HG03095 (cell line): ENCODE measurements around the gene KCNIP1.

Source experiments
- ATAC-seq: cut with Tn5 transposase; IDR thresholded peaks from one replicate; pipeline ENCODE4 v1.9.1; 2021; ENCODE audit warnings: moderate library complexity; ENCODE audit not compliant: unreplicated experiment

Gene KCNIP1

GRCh38 chr5:170562166-170562874 is 58.5 kb downstream of the KCNIP1 start:
- no peak for ATAC-seq

- no peak for ATAC-seq
Observed at GRCh38 chr5:170562875-170563228, 59.0 kb downstream of the KCNIP1 start.

GRCh38 chr5:170563824-170564567 is 60.2 kb downstream of the KCNIP1 start:
- no peak for ATAC-seq

GRCh38 chr5:170565072-170565471 is 61.3 kb downstream of the KCNIP1 start:
- ATAC-seq = no peak

GRCh38 chr5:170569101-170569500 is 65.3 kb downstream of the KCNIP1 start:
- ATAC-seq = no peak

- ATAC-seq = no peak
Observed at GRCh38 chr5:170570476-170570875, 66.7 kb downstream of the KCNIP1 start.

GRCh38 chr5:170571281-170571731 is 67.5 kb downstream of the KCNIP1 start:
- no peak for ATAC-seq

- ATAC-seq = peak; percentile 89
Observed at GRCh38 chr5:170571875-170572852, 68.3 kb downstream of the KCNIP1 start.

GRCh38 chr5:170573114-170573513 is 69.3 kb downstream of the KCNIP1 start:
- no peak for ATAC-seq

GRCh38 chr5:170573660-170574059 is 69.8 kb downstream of the KCNIP1 start:
- ATAC-seq = no peak

- no peak for ATAC-seq
Observed at GRCh38 chr5:170576602-170577535, 73.0 kb downstream of the KCNIP1 start.

GRCh38 chr5:170579601-170580000 is 75.8 kb downstream of the KCNIP1 start:
- no peak for ATAC-seq

GRCh38 chr5:170581211-170581610 is 77.4 kb downstream of the KCNIP1 start:
- no peak for ATAC-seq

GRCh38 chr5:170582644-170583330 is 79.0 kb downstream of the KCNIP1 start:
- ATAC-seq = no peak

- ATAC-seq = no peak
Observed at GRCh38 chr5:170584003-170584402, 80.2 kb downstream of the KCNIP1 start.

- ATAC-seq = no peak
Observed at GRCh38 chr5:170584450-170585058, 80.7 kb downstream of the KCNIP1 start.

GRCh38 chr5:170585273-170585948 is 81.6 kb downstream of the KCNIP1 start:
- no peak for ATAC-seq

GRCh38 chr5:170587808-170588207 is 84.0 kb downstream of the KCNIP1 start:
- ATAC-seq = no peak

GRCh38 chr5:170589643-170590042 is 85.8 kb downstream of the KCNIP1 start:
- no peak for ATAC-seq
